Psoas muscle (tissue), 8 donors: ENCODE data around the gene ITGB8. TPM values are rescaled to one million over a fixed set of nuclear protein-coding genes. Genes with fewer than 3 reads are reported as not detected.

Experiments used
- ATAC-seq, 4 donors: fragments of 200-7000 bp; cut with Tn5 transposase; one replicate each; pipeline ENCODE4 v1.9.1; 2020; ENCODE audit warnings: moderate library complexity in 3 of 4, mild to moderate bottlenecking in 2 of 4
- DNase-seq, 2 donors: peaks; one replicate each; pipeline ENCODE4 v3.0.0-alpha.2; 2020
- H3K27ac ChIP-seq: fragments of 200-600 bp; one replicate; pipeline ENCODE4 v1.8.0; 2022
- H3K27me3 ChIP-seq, 3 donors: fragments of 200-600 bp in 1 of 3; one replicate each; pipeline versions ENCODE4 v1.6.1 to v1.8.0; 2013 to 2022; ENCODE audit warnings: low read length in 2 of 3, mild to moderate bottlenecking in 2 of 3, moderate library complexity in 1 of 3; ENCODE audit not compliant: insufficient read depth in 3 of 3
- H3K36me3 ChIP-seq, 2 donors: fragments of 200-600 bp in 1 of 2; one replicate each; pipeline versions ENCODE4 v1.6.1 to v1.8.0; 2013 to 2022; ENCODE audit warnings: low read depth in 1 of 2, mild to moderate bottlenecking in 1 of 2, moderate library complexity in 1 of 2; ENCODE audit not compliant: insufficient read depth in 1 of 2
- H3K4me1 ChIP-seq: fragments of 200-600 bp; one replicate; pipeline ENCODE4 v1.8.0; 2022
- H3K4me3 ChIP-seq: fragments of 200-600 bp; one replicate; pipeline ENCODE4 v1.8.0; 2022; ENCODE audit warnings: mild to moderate bottlenecking
- H3K9me3 ChIP-seq: fragments of 200-600 bp; one replicate; pipeline ENCODE4 v1.8.0; 2022
- CTCF ChIP-seq: fragments of 200-600 bp; IDR thresholded peaks from one replicate; pipeline ENCODE4 v1.8.0; 2022; ENCODE audit warnings: antibody characterized with exemption
- WGBS, 3 donors: extraction: QIAGEN DNeasy Blood & Tissue Kit; methylation state at CpG; one replicate each; pipeline versions ENCODE4 v1.1.6 to v1.1.7; 2013; 5-methylcytosine and 5-hydroxymethylcytosine counted together
- intact Hi-C, 2 donors: fragments of 100-400 bp; cut with DNase I; formaldehyde crosslinking; loops; one replicate each; pipeline versions ENCODE4 v1.11.0 to v1.14.2; 2022
- polyA plus RNA-seq, 3 donors: library from polyadenylated mRNA; stranded (reverse); fragments of 200-250 nt; gene quantifications; one replicate each; pipeline ENCODE4 v1.2.3, GENCODE V29; 2013
- total RNA-seq, 4 donors: library from RNA; stranded (reverse); fragmentation: NEBNext Ultra II Directional in 2 of 4; extraction: Animal tissue kit (Norgen Biotek cat#: 25700) in 2 of 4; gene quantifications; one replicate each; pipeline versions ENCODE4 v1.2.1 to v1.2.4, GENCODE V29; 2021 to 2023
- donor health status: healthy with polysubstance abuse.
- donor health status: DM: no; HTN: no; CAD: no; lungs with moderate emphysema.
- donor health status: Bipolar disorder and iron deficiency.
- donor health status: healthy.
- donor health status: DM: yes; HTN: yes; CAD: no.
- donor health status: DM: no; HTN: no; CAD: no.
- donor health status: DM: no; HTN: no; CAD: no.
- donor health status: DM: yes; HTN: yes; CAD: no.

The ITGB8 gene
- total and polyA plus RNA-seq, 7 donors: 0.04 to 0.60 (median 0.12) TPM

GRCh38 chr7:20306180-20306946 lies 24.3 kb upstream of the ITGB8 start:
- no peaks in the 10 kb centered on the region for H3K27me3 ChIP-seq
- ATAC-seq: no peak
- H3K27ac ChIP-seq: no peak overlapping the region
- intact Hi-C loops: no loop called here
- no peak overlapping the region for H3K4me3 ChIP-seq
- H3K4me1 ChIP-seq: no peaks in the 10 kb centered on the region
- WGBS, 3 donors: 71 to 76% (median 72%) methylated on average over 5 of the region's 5 CpGs
- DNase-seq: no peak
- TF ChIP-seq CTCF: no peak
- H3K36me3 ChIP-seq: no peaks in the 10 kb centered on the region
- no peaks in the 10 kb centered on the region for H3K9me3 ChIP-seq

- ATAC-seq: no peak
- Histone ChIP-seq H3K27ac (no peak overlapping the region), H3K36me3 (no peaks in the 10 kb centered on the region), H3K27me3 (no peaks in the 10 kb centered on the region), H3K4me1 (no peaks in the 10 kb centered on the region), H3K9me3 (no peaks in the 10 kb centered on the region), H3K4me3 (no peak overlapping the region)
- TF ChIP-seq CTCF: no peak
- intact Hi-C loops: no loop called here
- WGBS, 3 donors: 68 to 79% (median 69%) methylated on average over 2 of the region's 2 CpGs
- no peak for DNase-seq
Observed at GRCh38 chr7:20307119-20307518, 23.6 kb upstream of the ITGB8 start.

GRCh38 chr7:20307901-20308300 lies 22.8 kb upstream of the ITGB8 start:
- WGBS, 3 donors: 36 to 44% (median 42%) methylated on average over 7 of the region's 7 CpGs
- Histone ChIP-seq H3K4me3 (no peak overlapping the region), H3K4me1 (no peaks in the 10 kb centered on the region), H3K27ac (no peak overlapping the region), H3K9me3 (no peaks in the 10 kb centered on the region), H3K27me3 (no peaks in the 10 kb centered on the region), H3K36me3 (no peaks in the 10 kb centered on the region)
- intact Hi-C loops: no loop called here
- ATAC-seq: no peak
- TF ChIP-seq CTCF: no peak
- DNase-seq: no peak

GRCh38 chr7:20310301-20310700 lies 20.4 kb upstream of the ITGB8 start:
- no peak for TF ChIP-seq CTCF
- H3K9me3 ChIP-seq: no peaks in the 10 kb centered on the region
- H3K27ac ChIP-seq: no peak overlapping the region
- H3K4me3 ChIP-seq: no peak overlapping the region
- DNase-seq: no peak
- intact Hi-C loops: no loop called here
- H3K36me3 ChIP-seq: no peaks in the 10 kb centered on the region
- no peaks in the 10 kb centered on the region for H3K27me3 ChIP-seq
- ATAC-seq: no peak
- no peaks in the 10 kb centered on the region for H3K4me1 ChIP-seq
- WGBS, 3 donors: 88 to 94% (median 88%) methylated on average over 3 of the region's 3 CpGs
